ENCODE measurements around the gene SOCS4. TPM values are rescaled to one million over a fixed set of nuclear protein-coding genes. Genes with fewer than 3 reads are reported as not detected.

The SOCS4 gene
- total and polyA plus RNA-seq, 2 experiments from 2014 or later: 17.7 to 24.9 TPM

DNA sequence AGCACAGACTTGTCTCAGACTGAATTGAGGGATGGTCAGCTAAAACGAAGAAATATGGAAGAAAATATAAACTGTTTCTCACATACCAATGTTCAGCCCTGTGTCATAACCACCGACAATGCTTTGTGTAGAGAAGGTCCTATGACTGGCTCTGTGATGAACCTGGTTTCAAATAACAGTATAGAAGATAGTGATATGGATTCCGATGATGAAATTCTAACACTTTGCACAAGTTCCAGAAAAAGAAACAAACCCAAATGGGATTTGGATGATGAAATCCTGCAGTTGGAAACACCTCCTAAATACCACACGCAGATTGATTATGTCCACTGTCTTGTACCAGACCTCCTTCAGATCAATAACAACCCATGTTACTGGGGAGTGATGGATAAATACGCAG, 16.5 kb downstream of the SOCS4 start (continued):
- TF ChIP-seq EZH2 (IDR thresholded peaks at IDR 0.05; ENCODE audit: low read depth, unreplicated experiment): no peak
- TF ChIP-seq, protein P1, sequence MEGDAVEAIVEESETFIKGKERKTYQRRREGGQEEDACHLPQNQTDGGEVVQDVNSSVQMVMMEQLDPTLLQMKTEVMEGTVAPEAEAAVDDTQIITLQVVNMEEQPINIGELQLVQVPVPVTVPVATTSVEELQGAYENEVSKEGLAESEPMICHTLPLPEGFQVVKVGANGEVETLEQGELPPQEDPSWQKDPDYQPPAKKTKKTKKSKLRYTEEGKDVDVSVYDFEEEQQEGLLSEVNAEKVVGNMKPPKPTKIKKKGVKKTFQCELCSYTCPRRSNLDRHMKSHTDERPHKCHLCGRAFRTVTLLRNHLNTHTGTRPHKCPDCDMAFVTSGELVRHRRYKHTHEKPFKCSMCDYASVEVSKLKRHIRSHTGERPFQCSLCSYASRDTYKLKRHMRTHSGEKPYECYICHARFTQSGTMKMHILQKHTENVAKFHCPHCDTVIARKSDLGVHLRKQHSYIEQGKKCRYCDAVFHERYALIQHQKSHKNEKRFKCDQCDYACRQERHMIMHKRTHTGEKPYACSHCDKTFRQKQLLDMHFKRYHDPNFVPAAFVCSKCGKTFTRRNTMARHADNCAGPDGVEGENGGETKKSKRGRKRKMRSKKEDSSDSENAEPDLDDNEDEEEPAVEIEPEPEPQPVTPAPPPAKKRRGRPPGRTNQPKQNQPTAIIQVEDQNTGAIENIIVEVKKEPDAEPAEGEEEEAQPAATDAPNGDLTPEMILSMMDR (conservative IDR thresholded peaks at IDR 0.05; ENCODE audit: low read depth in 2 of 2): no peak
- TF ChIP-seq JUNB (IDR thresholded peaks at IDR 0.05; ENCODE audit: unreplicated experiment): no peak

DNA sequence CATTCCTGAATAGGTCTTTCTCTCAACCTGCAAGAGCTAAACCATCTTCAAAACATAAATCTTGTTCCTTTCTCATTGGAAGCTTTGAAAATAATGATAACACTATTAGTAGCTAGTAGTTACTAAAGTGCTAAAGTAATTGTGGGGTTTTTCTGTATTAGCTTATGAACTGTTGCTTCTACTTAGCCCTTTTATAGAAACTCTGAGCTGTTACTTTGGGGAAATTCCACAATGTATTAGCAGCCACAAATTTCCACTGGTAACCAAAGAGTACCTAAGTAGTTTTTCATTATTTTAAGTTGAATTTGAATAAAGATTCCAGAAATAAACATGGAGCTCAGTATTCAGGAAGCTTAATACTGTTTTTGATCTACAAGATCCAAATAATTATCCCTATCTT, 18.1 kb downstream of the SOCS4 start:
- Mint-ChIP-seq H3K4me3 (no peak overlapping the region), H3K9me3 (no peaks in the 10 kb centered on the region), H3K4me1 (0 out of 3 replicates have a peak, but pooled peaks cover 3% of the 10 kb centered on the region), H3K36me3 (ENCODE audit: low read depth) (peaks cover 22% of the 10 kb centered on the region), H3K27ac (no peak overlapping the region), H3K27me3 (ENCODE audit: insufficient read depth, low read depth, poor library complexity) (peaks cover 19% of the 10 kb centered on the region)
- H3K4me1 ChIP-seq (ENCODE audit: insufficient read depth): no peaks in the 10 kb centered on the region
- H4K20me1 ChIP-seq (replicated peaks; ENCODE audit: insufficient read depth): peaks cover 33% of the 10 kb centered on the region
- H3K4me3 ChIP-seq: no peak overlapping the region
- H3K4me2 ChIP-seq: no peak overlapping the region
- DNase-seq (ENCODE audit: low spot score) (no peak), ATAC-seq (no peak)
- H3K27ac ChIP-seq (ENCODE audit: low read depth): no peak overlapping the region
- no peak for TF ChIP-seq JUNB (IDR thresholded peaks at IDR 0.05; ENCODE audit: unreplicated experiment)
- no peak for TF ChIP-seq EZH2phosphoT487 (IDR thresholded peaks at IDR 0.05; ENCODE audit: unreplicated experiment)
- TF ChIP-seq STAT1 (IDR thresholded peaks at IDR 0.05; ENCODE audit: unreplicated experiment): no peak
- TF ChIP-seq ZNF331 (CRISPR knock-in tag; IDR thresholded peaks at IDR 0.05; ENCODE audit: low read depth): no peak
- no peak for TF ChIP-seq EZH2 (IDR thresholded peaks at IDR 0.05; ENCODE audit: low read depth, unreplicated experiment)
- peaks cover 21% of the 10 kb centered on the region for H3K27me3 ChIP-seq (ENCODE audit: insufficient read depth)
- no peaks in the 10 kb centered on the region for H3F3A ChIP-seq (replicated peaks; ENCODE audit: low read depth)
- no peak overlapping the region for H2AFZ ChIP-seq
- H3K9me2 ChIP-seq (ENCODE audit: insufficient read depth): no peaks in the 10 kb centered on the region
- H3K79me2 ChIP-seq (replicated peaks; ENCODE audit: insufficient read depth): peaks cover 10% of the 10 kb centered on the region; the same call in 1 of the 2 replicates
- H3K36me3 ChIP-seq (ENCODE audit: insufficient read depth): peaks cover 6% of the 10 kb centered on the region

DNA sequence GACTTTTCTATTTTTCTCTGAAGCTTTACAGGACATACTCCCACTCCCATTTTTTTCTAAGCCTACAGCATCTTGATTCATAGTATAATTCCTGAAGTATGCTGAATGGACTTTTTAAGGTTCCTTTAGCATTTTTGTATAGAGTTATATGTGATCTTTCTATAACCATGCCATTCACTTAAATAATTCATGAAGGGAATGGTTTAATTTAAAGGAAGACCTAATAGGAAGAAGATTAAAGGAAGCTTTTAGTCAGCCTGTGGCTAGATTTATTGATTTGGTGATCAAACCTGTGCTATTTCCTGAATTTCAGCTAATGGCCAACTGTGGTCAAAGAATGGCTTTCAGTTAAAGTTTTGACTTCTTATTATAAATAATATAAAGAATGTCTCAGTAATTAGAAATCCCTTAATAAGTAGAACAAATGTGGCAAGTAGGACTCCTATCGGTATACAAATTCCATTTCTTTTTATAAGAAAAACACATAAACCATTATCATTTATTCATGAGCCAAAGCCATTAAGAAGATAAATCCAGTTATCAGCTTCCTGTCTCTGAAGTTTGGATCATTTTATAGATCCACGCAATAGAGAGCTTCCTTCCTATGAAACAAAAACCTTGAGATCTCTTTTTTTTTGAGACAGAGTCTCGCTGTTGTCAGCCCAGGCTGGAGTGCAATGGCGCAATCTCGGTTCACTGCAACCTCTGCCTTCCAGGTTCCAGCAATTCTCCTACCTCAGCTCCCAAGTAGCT, 20.4 kb downstream of the SOCS4 start:
- H3K4me3 Mint-ChIP-seq: no peak overlapping the region
- H3K4me1 ChIP-seq (ENCODE audit: insufficient read depth): peaks cover 4% of the 10 kb centered on the region; the same call in 1 of the 2 replicates

More for the DNA sequence above, 20.4 kb downstream of the SOCS4 start:
- peaks cover 17% of the 10 kb centered on the region for H4K20me1 ChIP-seq (replicated peaks; ENCODE audit: insufficient read depth)
- ATAC-seq: no peak
- H3F3A ChIP-seq (replicated peaks; ENCODE audit: low read depth): peaks cover 4% of the 10 kb centered on the region; the same call in 1 of the 2 replicates
- H3K27ac Mint-ChIP-seq: no peak overlapping the region
- no peaks in the 10 kb centered on the region for H3K9me2 ChIP-seq (ENCODE audit: insufficient read depth)
- no peak overlapping the region for H3K27ac ChIP-seq (ENCODE audit: low read depth)
- peaks cover 19% of the 10 kb centered on the region for H3K36me3 Mint-ChIP-seq (ENCODE audit: low read depth)
- peaks cover 6% of the 10 kb centered on the region; the same call in 1 of the 3 replicates for H3K4me1 Mint-ChIP-seq
- no peak for DNase-seq (ENCODE audit: low spot score)
- H3K9me3 Mint-ChIP-seq: no peaks in the 10 kb centered on the region
- H3K4me2 ChIP-seq: no peak overlapping the region
- peaks cover 7% of the 10 kb centered on the region for H3K27me3 ChIP-seq (ENCODE audit: insufficient read depth)
- H3K4me3 ChIP-seq: no peak overlapping the region
- peaks cover 5% of the 10 kb centered on the region for H3K79me2 ChIP-seq (replicated peaks; ENCODE audit: insufficient read depth)
- peaks cover 6% of the 10 kb centered on the region for H3K36me3 ChIP-seq (ENCODE audit: insufficient read depth)
- H2AFZ ChIP-seq: no peak overlapping the region
- TF ChIP-seq POLR2AphosphoS5 (IDR thresholded peaks at IDR 0.05; ENCODE audit: low read depth) (no peak), JUNB (IDR thresholded peaks at IDR 0.05; ENCODE audit: unreplicated experiment) (no peak), EZH2 (IDR thresholded peaks at IDR 0.05; ENCODE audit: low read depth, unreplicated experiment) (no peak), ZNF114 (CRISPR knock-in tag; IDR thresholded peaks at IDR 0.05) (no peak), EZH2phosphoT487 (IDR thresholded peaks at IDR 0.05; ENCODE audit: unreplicated experiment) (no peak), NANOG (IDR thresholded peaks at IDR 0.05; ENCODE audit: borderline replicate concordance) (no peak), CREB1 (CRISPR knock-in tag; IDR thresholded peaks at IDR 0.05; ENCODE audit: low read depth) (no peak)
- TF ChIP-seq, protein P1 (conservative IDR thresholded peaks at IDR 0.05; ENCODE audit: low read depth in 2 of 2): no peak
- peaks cover 2% of the 10 kb centered on the region for H3K27me3 Mint-ChIP-seq (ENCODE audit: insufficient read depth, low read depth, poor library complexity)

All from GM23338 (cell line).